Body of pancreas (tissue), 4 donors: ENCODE data around the gene TRIM17.

Source experiments
- POLR2A ChIP-seq, 3 donors: fragments of 450-650 bp; IDR thresholded peaks; one replicate each; pipeline ENCODE4 v1.6.1; 2016; ENCODE audit warnings: antibody characterized with exemption in 3 of 3, mild to moderate bottlenecking in 2 of 3
- TF ChIP-seq, protein P1 (sequence below), 7 experiments: fragments of 450-650 bp in 4 of 7; fragments of 200-600 bp in 3 of 7; sonication (generic) in 3 of 7; IDR thresholded peaks; one replicate each; pipeline ENCODE4 v1.5.1; 2016 to 2019; ENCODE audit warnings: antibody characterized with exemption in 7 of 7

DNA sequence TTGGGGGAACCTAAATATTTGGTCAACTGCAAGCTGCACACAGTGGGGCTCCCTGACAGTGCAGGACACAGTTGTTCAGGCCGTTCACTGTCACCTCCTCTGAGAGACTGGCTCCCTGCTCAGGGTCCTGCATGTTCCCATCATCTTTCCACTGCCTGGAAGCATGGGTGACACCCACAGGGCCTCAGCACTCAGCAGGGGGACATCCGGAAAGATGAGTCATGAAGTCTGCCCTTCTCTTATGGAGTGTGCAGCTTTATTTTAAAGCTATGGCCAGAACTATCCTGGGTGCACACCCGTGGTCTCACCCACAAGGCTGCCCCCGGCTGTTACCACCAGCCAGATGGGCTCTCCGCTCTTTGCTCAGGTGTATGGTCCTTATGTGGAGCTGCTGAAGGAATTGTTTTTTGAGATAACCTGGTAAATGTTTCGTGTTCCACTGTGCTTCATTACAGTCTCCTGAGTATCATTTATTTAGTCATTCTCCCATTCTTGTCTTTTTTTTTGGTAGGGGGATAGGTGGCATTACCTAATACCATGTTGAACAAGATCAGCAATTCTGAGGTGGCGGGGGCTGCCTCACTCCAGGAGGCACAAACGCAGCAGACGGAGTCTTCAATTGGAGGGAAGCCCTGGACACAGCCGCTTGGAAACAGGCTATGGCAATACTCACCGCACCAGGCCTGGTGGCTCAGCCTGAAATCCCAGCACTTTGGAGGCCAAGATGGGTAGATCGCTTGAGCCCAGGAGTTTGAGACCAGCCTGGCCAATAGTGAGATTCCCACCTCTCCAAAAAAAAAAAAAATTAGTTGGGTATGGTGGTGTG, 24.3 kb downstream of the TRIM17 start:
- TF ChIP-seq, protein P1, sequence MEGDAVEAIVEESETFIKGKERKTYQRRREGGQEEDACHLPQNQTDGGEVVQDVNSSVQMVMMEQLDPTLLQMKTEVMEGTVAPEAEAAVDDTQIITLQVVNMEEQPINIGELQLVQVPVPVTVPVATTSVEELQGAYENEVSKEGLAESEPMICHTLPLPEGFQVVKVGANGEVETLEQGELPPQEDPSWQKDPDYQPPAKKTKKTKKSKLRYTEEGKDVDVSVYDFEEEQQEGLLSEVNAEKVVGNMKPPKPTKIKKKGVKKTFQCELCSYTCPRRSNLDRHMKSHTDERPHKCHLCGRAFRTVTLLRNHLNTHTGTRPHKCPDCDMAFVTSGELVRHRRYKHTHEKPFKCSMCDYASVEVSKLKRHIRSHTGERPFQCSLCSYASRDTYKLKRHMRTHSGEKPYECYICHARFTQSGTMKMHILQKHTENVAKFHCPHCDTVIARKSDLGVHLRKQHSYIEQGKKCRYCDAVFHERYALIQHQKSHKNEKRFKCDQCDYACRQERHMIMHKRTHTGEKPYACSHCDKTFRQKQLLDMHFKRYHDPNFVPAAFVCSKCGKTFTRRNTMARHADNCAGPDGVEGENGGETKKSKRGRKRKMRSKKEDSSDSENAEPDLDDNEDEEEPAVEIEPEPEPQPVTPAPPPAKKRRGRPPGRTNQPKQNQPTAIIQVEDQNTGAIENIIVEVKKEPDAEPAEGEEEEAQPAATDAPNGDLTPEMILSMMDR (IDR thresholded peaks at IDR 0.05) = no peak
- no peak for TF ChIP-seq POLR2A (IDR thresholded peaks at IDR 0.05)
